Renal cortical epithelial cell (primary cell): Measurements from ENCODE around the gene CXorf58. TPM values are rescaled to one million over a fixed set of nuclear protein-coding genes. Genes with fewer than 3 reads are reported as not detected.
A peak's percentile ranks its signal among the peaks of the same experiment; 100 is the strongest.

ENCODE experiments used
- DNase-seq: peaks from one replicate; pipeline ENCODE4 v3.0.0-alpha.2; 2011; ENCODE audit warnings: low read depth
- total RNA-seq: library from RNA; depleted of rRNA; stranded (reverse); fragments of >200 nt; gene quantifications from 2 replicates; pipeline ENCODE4 v1.2.3, GENCODE V29; 2014

The CXorf58 gene
- total RNA-seq, 1 donor from 2014 or later: not detected

GRCh38 chrX:23900220-23900797 is 7.5 kb upstream of the CXorf58 start:
- no peak for DNase-seq

- DNase-seq: peak; percentile 96
Measured at GRCh38 chrX:23901060-23901459, 6.7 kb upstream of the CXorf58 start.

- peak; percentile 81 for DNase-seq
Measured at GRCh38 chrX:23901805-23902204, 6.0 kb upstream of the CXorf58 start.

GRCh38 chrX:23902419-23902818 is 5.4 kb upstream of the CXorf58 start:
- DNase-seq: peak; percentile 61

GRCh38 chrX:23904096-23904495 is 3.7 kb upstream of the CXorf58 start:
- DNase-seq: no peak

- DNase-seq: no peak
Measured at GRCh38 chrX:23907111-23907497, 702 bp upstream of the CXorf58 start.

- DNase-seq: no peak
Measured at GRCh38 chrX:23908219-23909004, 606 bp downstream of the CXorf58 start.

GRCh38 chrX:23911126-23911835 is 3.5 kb downstream of the CXorf58 start:
- DNase-seq: no peak

- DNase-seq: no peak
Measured at GRCh38 chrX:23919148-23919547, 11.3 kb downstream of the CXorf58 start.

- no peak for DNase-seq
Measured at GRCh38 chrX:23919706-23920320, 12.0 kb downstream of the CXorf58 start.

GRCh38 chrX:23926015-23926414 is 18.2 kb downstream of the CXorf58 start:
- DNase-seq: no peak

- no peak for DNase-seq
Measured at GRCh38 chrX:23930894-23931604, 23.2 kb downstream of the CXorf58 start.

GRCh38 chrX:23932046-23932445 is 24.2 kb downstream of the CXorf58 start:
- DNase-seq: no peak

- DNase-seq: no peak
Measured at GRCh38 chrX:23935106-23935505, 27.3 kb downstream of the CXorf58 start.

- no peak for DNase-seq
Measured at GRCh38 chrX:23936180-23936579, 28.4 kb downstream of the CXorf58 start.

GRCh38 chrX:23937100-23937499 is 29.3 kb downstream of the CXorf58 start:
- DNase-seq: no peak

- DNase-seq: no peak
Measured at GRCh38 chrX:23938690-23939089, 30.9 kb downstream of the CXorf58 start.

GRCh38 chrX:23939203-23939602 is 31.4 kb downstream of the CXorf58 start:
- DNase-seq: no peak

- DNase-seq: no peak
Measured at GRCh38 chrX:23944234-23944633, 36.4 kb downstream of the CXorf58 start.

- DNase-seq: no peak
Measured at GRCh38 chrX:23945206-23945605, 37.4 kb downstream of the CXorf58 start.

- DNase-seq: no peak
Measured at GRCh38 chrX:23952391-23952790, 44.6 kb downstream of the CXorf58 start.
